ENCODE measurements around the gene RAB20.
"Not testable (repeated sequence)": the region's sequence is repeated elsewhere in the genome, so short reads cannot be mapped to it uniquely, and the experiment has no call there.

RAB20 gene

GRCh38 chr13:110561344-110562035 is at the start of gene RAB20:
Gene RAB20, minus strand, starts transcription at chr13:110561722. Its CDS starts 203 bp downstream, at chr13:110561519.
- peak; percentile 47 for DNase-seq (ENCODE audit: low read depth)

GRCh38 chr13:110610955-110611595 is 49.6 kb upstream of the RAB20 start:
- DNase-seq (ENCODE audit: low read depth) = no peak

- no peak for DNase-seq (ENCODE audit: low read depth)
These were observed 46.2 kb upstream of the RAB20 start for GRCh38 chr13:110607675-110608224.

- not testable (repeated sequence) for DNase-seq (ENCODE audit: low read depth)
These were observed 44.8 kb upstream of the RAB20 start for GRCh38 chr13:110606281-110606680.

GRCh38 chr13:110605132-110605531 is 43.6 kb upstream of the RAB20 start:
- no peak for DNase-seq (ENCODE audit: low read depth)

GRCh38 chr13:110600980-110601379 is 39.5 kb upstream of the RAB20 start:
- no peak for DNase-seq (ENCODE audit: low read depth)

- no peak for DNase-seq (ENCODE audit: low read depth)
These were observed 38.8 kb upstream of the RAB20 start for GRCh38 chr13:110600261-110600819.

- DNase-seq (ENCODE audit: low read depth) = no peak
These were observed 35.6 kb upstream of the RAB20 start for GRCh38 chr13:110597041-110597689.

- no peak for DNase-seq (ENCODE audit: low read depth)
These were observed 32.1 kb upstream of the RAB20 start for GRCh38 chr13:110593430-110594130.

GRCh38 chr13:110592665-110593064 is 31.1 kb upstream of the RAB20 start:
- DNase-seq (ENCODE audit: low read depth) = no peak

- no peak for DNase-seq (ENCODE audit: low read depth)
These were observed 29.1 kb upstream of the RAB20 start for GRCh38 chr13:110590577-110590976.

- no peak for DNase-seq (ENCODE audit: low read depth)
These were observed 28.4 kb upstream of the RAB20 start for GRCh38 chr13:110589793-110590390.

- no peak for DNase-seq (ENCODE audit: low read depth)
These were observed 21.8 kb upstream of the RAB20 start for GRCh38 chr13:110583178-110583865.

GRCh38 chr13:110582421-110582954 is 21.0 kb upstream of the RAB20 start:
- no peak for DNase-seq (ENCODE audit: low read depth)

GRCh38 chr13:110581506-110582185 is 20.1 kb upstream of the RAB20 start:
- DNase-seq (ENCODE audit: low read depth) = no peak

GRCh38 chr13:110580800-110581199 is 19.3 kb upstream of the RAB20 start:
- DNase-seq (ENCODE audit: low read depth) = no peak

GRCh38 chr13:110578363-110578762 is 16.8 kb upstream of the RAB20 start:
- no peak for DNase-seq (ENCODE audit: low read depth)

- no peak for DNase-seq (ENCODE audit: low read depth)
These were observed 15.4 kb upstream of the RAB20 start for GRCh38 chr13:110576736-110577476.

- no peak for DNase-seq (ENCODE audit: low read depth)
These were observed 14.5 kb upstream of the RAB20 start for GRCh38 chr13:110576070-110576394.
